Smooth muscle cell (in vitro differentiated cells): Measurements from ENCODE around the gene MRPL19. TPM values are rescaled to one million over a fixed set of nuclear protein-coding genes. Genes with fewer than 3 reads are reported as not detected.

Experiments used
- DNase-seq: peaks from one replicate; lab custom pipeline; 2025; ENCODE audit not compliant: unreplicated experiment; lab: John Stamatoyannopoulos, UW
- H2AFZ ChIP-seq: fragments of 200-600 bp; sonication (generic); 2 replicates; pipeline ENCODE4 v1.6.0; 2016; ENCODE audit warnings: antibody characterized with exemption, low read depth, mild to moderate bottlenecking
- H3F3A ChIP-seq: fragments of 200-600 bp; sonication (generic); 2 replicates; pipeline ENCODE4 v1.6.0; 2017; ENCODE audit warnings: antibody characterized with exemption, low read depth
- H3K27ac ChIP-seq: fragments of 200-600 bp; sonication (generic); 2 replicates; pipeline ENCODE4 v1.5.1; 2016; ENCODE audit warnings: low read depth, mild to moderate bottlenecking
- H3K27me3 ChIP-seq: fragments of 200-600 bp; sonication (generic); 2 replicates; pipeline ENCODE4 v1.6.1; 2016; ENCODE audit warnings: low read depth, mild to moderate bottlenecking
- H3K36me3 ChIP-seq: fragments of 200-600 bp; sonication (generic); 2 replicates; pipeline ENCODE4 v1.5.1; 2016; ENCODE audit warnings: low read depth
- H3K4me1 ChIP-seq: fragments of 200-600 bp; sonication (generic); 2 replicates; pipeline ENCODE4 v1.5.1; 2016; ENCODE audit warnings: low read depth
- H3K4me2 ChIP-seq: fragments of 200-600 bp; sonication (generic); 2 replicates; pipeline ENCODE4 v1.6.0; 2016; ENCODE audit warnings: mild to moderate bottlenecking
- H3K4me3 ChIP-seq: fragments of 200-600 bp; sonication (generic); 2 replicates; pipeline ENCODE4 v1.5.1; 2016; ENCODE audit warnings: mild to moderate bottlenecking
- H3K79me2 ChIP-seq: fragments of 200-600 bp; sonication (generic); 2 replicates; pipeline ENCODE4 v1.6.0; 2016; ENCODE audit warnings: low read depth, mild to moderate bottlenecking
- H3K9ac ChIP-seq: fragments of 200-600 bp; sonication (generic); 2 replicates; pipeline ENCODE4 v1.6.0; 2016; ENCODE audit warnings: low read depth
- H3K9me3 ChIP-seq: fragments of 200-600 bp; sonication (generic); replicated peaks from 2 replicates; pipeline ENCODE4 v1.5.1; 2016; ENCODE audit warnings: low read depth
- H4K20me1 ChIP-seq: fragments of 200-600 bp; sonication (generic); 2 replicates; pipeline ENCODE4 v1.6.0; 2016; ENCODE audit warnings: low read depth
- WGBS: methylation state at CpG from one replicate; pipeline ENCODE4 v1.1.7; 2016; ENCODE audit warnings: low lambda C conversion rate; 5-methylcytosine and 5-hydroxymethylcytosine counted together
- polyA plus RNA-seq: library from polyadenylated mRNA; unstranded; fragments of >200 nt; fragmentation: Nextera tagmentation; extraction: Ambion mirVana; gene quantifications from 2 replicates; pipeline ENCODE4 v1.2.1, GENCODE V29; 2016
- total RNA-seq: library from RNA; depleted of rRNA; stranded (reverse); fragments of >200 nt; gene quantifications from 2 replicates; pipeline ENCODE4 v1.2.3, GENCODE V29; 2014
- TF ChIP-seq, protein P1 (sequence below): fragments of 200-600 bp; sonication (generic); IDR thresholded peaks from 2 replicates; pipeline ENCODE4 v1.5.1; 2017; ENCODE audit warnings: borderline replicate concordance, mild to moderate bottlenecking, antibody characterized with exemption; ENCODE audit not compliant: insufficient read depth, poor library complexity, severe bottlenecking

MRPL19 gene
- total and polyA plus RNA-seq, 2 experiments from 2014 or later = 41.6 to 58.3 TPM

DNA sequence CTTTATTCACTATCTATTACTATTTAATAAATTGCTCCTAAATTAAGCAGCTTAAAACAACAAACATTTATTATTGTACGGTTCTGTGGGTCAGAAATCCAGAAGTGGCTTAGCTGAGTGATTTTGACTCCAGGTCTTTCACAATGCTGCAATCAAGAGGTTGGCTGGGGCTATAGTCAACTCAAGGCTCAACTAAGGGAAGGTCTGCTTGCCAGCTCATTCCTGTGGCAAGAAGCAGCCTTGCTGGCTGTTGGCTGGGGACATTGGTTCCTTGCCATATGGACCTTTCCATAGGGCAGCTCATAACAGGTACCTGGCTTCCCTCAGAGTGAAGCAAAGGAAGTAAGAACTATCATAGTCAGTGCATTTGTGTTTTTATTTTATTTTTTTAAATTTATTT lies 5.0 kb upstream of the MRPL19 start:
- H3K9me3 ChIP-seq = no peaks in the 10 kb centered on the region
- no peak overlapping the region for H3K9ac ChIP-seq
- H3K36me3 ChIP-seq = no peaks in the 10 kb centered on the region
- 100% methylated on average over 1 of the region's 1 CpG for WGBS
- no peak overlapping the region for H2AFZ ChIP-seq
- no peak for DNase-seq
- H4K20me1 ChIP-seq = no peaks in the 10 kb centered on the region
- no peaks in the 10 kb centered on the region for H3K27me3 ChIP-seq
- no peak overlapping the region for H3K4me2 ChIP-seq
- H3K79me2 ChIP-seq = peaks cover under 1% of the 10 kb centered on the region
- H3F3A ChIP-seq = no peaks in the 10 kb centered on the region
- no peak overlapping the region for H3K4me3 ChIP-seq
- no peak overlapping the region for H3K27ac ChIP-seq
- no peaks in the 10 kb centered on the region for H3K4me1 ChIP-seq
- TF ChIP-seq, protein P1, sequence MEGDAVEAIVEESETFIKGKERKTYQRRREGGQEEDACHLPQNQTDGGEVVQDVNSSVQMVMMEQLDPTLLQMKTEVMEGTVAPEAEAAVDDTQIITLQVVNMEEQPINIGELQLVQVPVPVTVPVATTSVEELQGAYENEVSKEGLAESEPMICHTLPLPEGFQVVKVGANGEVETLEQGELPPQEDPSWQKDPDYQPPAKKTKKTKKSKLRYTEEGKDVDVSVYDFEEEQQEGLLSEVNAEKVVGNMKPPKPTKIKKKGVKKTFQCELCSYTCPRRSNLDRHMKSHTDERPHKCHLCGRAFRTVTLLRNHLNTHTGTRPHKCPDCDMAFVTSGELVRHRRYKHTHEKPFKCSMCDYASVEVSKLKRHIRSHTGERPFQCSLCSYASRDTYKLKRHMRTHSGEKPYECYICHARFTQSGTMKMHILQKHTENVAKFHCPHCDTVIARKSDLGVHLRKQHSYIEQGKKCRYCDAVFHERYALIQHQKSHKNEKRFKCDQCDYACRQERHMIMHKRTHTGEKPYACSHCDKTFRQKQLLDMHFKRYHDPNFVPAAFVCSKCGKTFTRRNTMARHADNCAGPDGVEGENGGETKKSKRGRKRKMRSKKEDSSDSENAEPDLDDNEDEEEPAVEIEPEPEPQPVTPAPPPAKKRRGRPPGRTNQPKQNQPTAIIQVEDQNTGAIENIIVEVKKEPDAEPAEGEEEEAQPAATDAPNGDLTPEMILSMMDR = no peak

DNA sequence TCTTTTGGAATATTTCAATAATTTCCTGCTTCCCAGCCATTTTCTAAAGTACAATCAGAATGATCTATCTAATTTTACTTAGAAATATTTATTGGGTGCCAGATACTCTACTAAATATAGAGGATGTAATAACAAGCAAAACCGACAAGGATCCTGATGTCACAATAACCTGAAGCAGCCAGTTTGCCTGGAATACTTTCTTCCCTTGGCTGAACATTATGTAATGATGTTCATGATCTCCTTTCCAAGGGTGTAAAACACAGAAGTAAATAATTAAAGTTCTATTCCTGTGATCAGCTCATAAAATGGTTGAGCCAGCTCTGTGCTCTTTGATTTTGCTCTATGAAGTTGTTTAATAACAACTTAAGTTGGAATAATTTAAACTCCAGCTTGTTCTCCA lies 2.6 kb upstream of the MRPL19 start:
- TF ChIP-seq, protein P1 = no peak
- no peaks in the 10 kb centered on the region for H3K36me3 ChIP-seq
- H3K27me3 ChIP-seq = no peaks in the 10 kb centered on the region
- 82% methylated on average over 1 of the region's 1 CpG for WGBS
- H4K20me1 ChIP-seq = no peaks in the 10 kb centered on the region
- no peak overlapping the region for H3K27ac ChIP-seq
- H3F3A ChIP-seq = no peaks in the 10 kb centered on the region
- H3K79me2 ChIP-seq = peaks cover 23% of the 10 kb centered on the region
- no peak overlapping the region for H2AFZ ChIP-seq
- H3K9ac ChIP-seq = no peak overlapping the region
- H3K4me3 ChIP-seq = no peak overlapping the region
- peaks cover 8% of the 10 kb centered on the region for H3K4me1 ChIP-seq
- H3K9me3 ChIP-seq = no peaks in the 10 kb centered on the region
- no peak for DNase-seq
- no peak overlapping the region for H3K4me2 ChIP-seq

DNA sequence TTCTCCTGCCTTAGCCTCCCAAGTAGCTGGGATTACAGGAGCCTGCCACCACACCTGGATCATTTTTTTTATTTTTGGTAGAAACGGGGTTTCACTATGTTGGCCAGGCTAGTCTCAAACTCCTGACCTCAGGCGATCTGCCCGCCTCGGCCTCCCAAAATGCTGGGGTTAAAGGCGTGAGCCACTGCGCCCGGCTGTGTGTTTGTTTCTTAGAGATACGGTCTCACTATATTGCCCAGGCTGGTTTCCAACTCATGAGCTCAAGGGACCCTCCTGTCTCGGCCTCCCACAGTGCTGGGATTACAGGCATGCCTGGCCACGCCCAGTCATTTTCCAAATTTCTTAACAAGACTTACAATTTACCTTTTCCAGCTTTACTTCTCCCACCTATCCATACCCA lies 940 bp upstream of the MRPL19 start:
- H3K9ac ChIP-seq = no peak overlapping the region
- DNase-seq = no peak
- H3K9me3 ChIP-seq = no peaks in the 10 kb centered on the region
- H3K27ac ChIP-seq = no peak overlapping the region
- H3K4me1 ChIP-seq = peaks cover 8% of the 10 kb centered on the region
- TF ChIP-seq, protein P1 = no peak
- H3K27me3 ChIP-seq = no peaks in the 10 kb centered on the region
- 98% methylated on average over 10 of the region's 10 CpGs for WGBS
- no peak overlapping the region for H3K4me3 ChIP-seq
- no peaks in the 10 kb centered on the region for H4K20me1 ChIP-seq
- H3K4me2 ChIP-seq = peak overlapping the region; percentile 94
- peaks cover 23% of the 10 kb centered on the region for H3K79me2 ChIP-seq
- no peaks in the 10 kb centered on the region for H3K36me3 ChIP-seq
- peak overlapping the region; percentile 89 for H2AFZ ChIP-seq
- H3F3A ChIP-seq = no peaks in the 10 kb centered on the region

DNA sequence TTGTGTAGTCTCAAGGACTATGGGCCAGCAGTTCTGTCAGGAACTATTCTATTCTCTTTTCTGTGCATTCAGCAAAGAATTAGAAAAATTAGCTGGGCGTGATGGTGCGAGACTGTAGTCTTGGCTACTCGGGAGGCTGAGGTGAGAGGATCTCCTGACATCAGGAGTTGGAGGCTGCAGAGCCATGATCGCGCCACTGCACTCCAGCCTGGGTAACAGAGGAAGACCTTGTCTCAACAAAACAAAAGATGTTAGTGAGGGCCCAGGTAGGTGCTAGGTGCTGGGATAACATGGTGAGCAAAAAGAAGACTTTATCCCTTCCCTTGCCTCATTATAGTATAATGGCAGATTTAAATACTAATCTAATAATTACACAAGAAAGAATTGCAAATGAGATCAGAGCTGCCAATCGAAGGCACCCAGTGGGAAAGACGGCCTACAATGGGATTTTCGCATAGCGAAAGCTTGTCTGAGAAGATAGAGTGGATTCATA lies 447 bp upstream of the MRPL19 start:
- Histone ChIP-seq H3K4me1 (peaks cover 8% of the 10 kb centered on the region), H3K9me3 (no peaks in the 10 kb centered on the region), H3K4me3 (peak overlapping the region; percentile 96), H2AFZ (peak overlapping the region; percentile 89), H3K79me2 (peaks cover 23% of the 10 kb centered on the region), H3K27ac (peak overlapping the region; percentile 53), H3K9ac (peak overlapping the region; percentile 87), H3F3A (no peaks in the 10 kb centered on the region), H4K20me1 (no peaks in the 10 kb centered on the region), H3K36me3 (no peaks in the 10 kb centered on the region), H3K27me3 (no peaks in the 10 kb centered on the region), H3K4me2 (peak overlapping the region; percentile 94)
- WGBS = 78% methylated on average over 9 of the region's 9 CpGs
- TF ChIP-seq, protein P1 = no peak
- DNase-seq = no peak
